ENCODE results near the gene YOD1.

Gene YOD1

GRCh38 chr1:207022996-207023679 lies 27.9 kb downstream of the YOD1 start:
- no peak overlapping the region for H3K4me3 Mint-ChIP-seq
- no peaks in the 10 kb centered on the region for H3K4me1 Mint-ChIP-seq
- CTCF ChIA-PET, result no interaction called here
- H3K27me3 Mint-ChIP-seq, result peaks cover 60% of the 10 kb centered on the region
- DNase-seq, result no peak
- no peak overlapping the region for H3K27ac Mint-ChIP-seq
- no peaks in the 10 kb centered on the region for H3K36me3 Mint-ChIP-seq
- H3K9me3 Mint-ChIP-seq, result no peaks in the 10 kb centered on the region

GRCh38 chr1:207021876-207022596 lies 29.0 kb downstream of the YOD1 start:
- no peak overlapping the region for H3K4me3 Mint-ChIP-seq
- H3K36me3 Mint-ChIP-seq, result no peaks in the 10 kb centered on the region
- CTCF ChIA-PET, result interaction anchor here (0.9 to 1.0 kb wide), 2 partner anchors 10 to 17 kb away, joined by 3 to 4 read pairs; no protein-coding TSS in a partner anchor
- no peak for DNase-seq
- peaks cover 53% of the 10 kb centered on the region for H3K27me3 Mint-ChIP-seq
- H3K9me3 Mint-ChIP-seq, result no peaks in the 10 kb centered on the region
- no peak overlapping the region for H3K27ac Mint-ChIP-seq
- no peaks in the 10 kb centered on the region for H3K4me1 Mint-ChIP-seq

GRCh38 chr1:207021139-207021861 lies 29.7 kb downstream of the YOD1 start:
- Mint-ChIP-seq H3K27ac (no peak overlapping the region), H3K36me3 (no peaks in the 10 kb centered on the region), H3K27me3 (peaks cover 51% of the 10 kb centered on the region), H3K9me3 (no peaks in the 10 kb centered on the region), H3K4me1 (no peaks in the 10 kb centered on the region), H3K4me3 (no peak overlapping the region)
- CTCF ChIA-PET, result interaction anchor here (1.0 to 1.2 kb wide), 2 partner anchors 10 to 17 kb away, joined by 3 read pairs; no protein-coding TSS in a partner anchor
- no peak for DNase-seq

- H3K27me3 Mint-ChIP-seq, result peaks cover 56% of the 10 kb centered on the region
These were observed 30.3 kb downstream of the YOD1 start for GRCh38 chr1:207020709-207021107.

GRCh38 chr1:207020065-207020708 lies 30.8 kb downstream of the YOD1 start:
- H3K4me1 Mint-ChIP-seq, result no peaks in the 10 kb centered on the region
- H3K9me3 Mint-ChIP-seq, result no peaks in the 10 kb centered on the region
- no peak overlapping the region for H3K27ac Mint-ChIP-seq
- DNase-seq, result no peak
- peaks cover 60% of the 10 kb centered on the region for H3K27me3 Mint-ChIP-seq
- CTCF ChIA-PET, result interaction anchor here (0.7 to 1.2 kb wide), 2 partner anchors 16 to 17 kb away, joined by 3 read pairs; no protein-coding TSS in a partner anchor
- H3K4me3 Mint-ChIP-seq, result no peak overlapping the region
- no peaks in the 10 kb centered on the region for H3K36me3 Mint-ChIP-seq

More at GRCh38 chr1:207020709-207021107, 30.3 kb downstream of the YOD1 start:
- no peaks in the 10 kb centered on the region for H3K4me1 Mint-ChIP-seq
- no peak overlapping the region for H3K4me3 Mint-ChIP-seq
- H3K27ac Mint-ChIP-seq, result no peak overlapping the region
- CTCF ChIA-PET, result interaction anchor here (1.2 kb wide), 1 partner anchor 16 kb away, joined by 3 read pairs; no protein-coding TSS in a partner anchor
- H3K9me3 Mint-ChIP-seq, result no peaks in the 10 kb centered on the region
- no peaks in the 10 kb centered on the region for H3K36me3 Mint-ChIP-seq
- no peak for DNase-seq

- no peak overlapping the region for H3K27ac Mint-ChIP-seq
- no peaks in the 10 kb centered on the region for H3K36me3 Mint-ChIP-seq
- no peak overlapping the region for H3K4me3 Mint-ChIP-seq
- H3K4me1 Mint-ChIP-seq, result no peaks in the 10 kb centered on the region
- H3K27me3 Mint-ChIP-seq, result peaks cover 58% of the 10 kb centered on the region
- CTCF ChIA-PET, result interaction anchor here (0.7 kb wide), 1 partner anchor 16 kb away, joined by 3 read pairs; no protein-coding TSS in a partner anchor
- DNase-seq, result no peak
- H3K9me3 Mint-ChIP-seq, result no peaks in the 10 kb centered on the region
These were observed 31.3 kb downstream of the YOD1 start for GRCh38 chr1:207019661-207020060.

GRCh38 chr1:207019161-207019560 lies 31.8 kb downstream of the YOD1 start:
- no peaks in the 10 kb centered on the region for H3K9me3 Mint-ChIP-seq
- CTCF ChIA-PET, result no interaction called here
- DNase-seq, result no peak

GRCh38 chr1:207018707-207019106 lies 32.3 kb downstream of the YOD1 start:
- DNase-seq, result no peak
- CTCF ChIA-PET, result interaction anchor here (1.4 kb wide), 1 partner anchor 13 kb away, joined by 8 read pairs; no protein-coding TSS in a partner anchor
- no peaks in the 10 kb centered on the region for H3K36me3 Mint-ChIP-seq
- peaks cover 61% of the 10 kb centered on the region for H3K27me3 Mint-ChIP-seq
- no peak overlapping the region for H3K4me3 Mint-ChIP-seq
- H3K27ac Mint-ChIP-seq, result no peak overlapping the region
- H3K4me1 Mint-ChIP-seq, result no peaks in the 10 kb centered on the region
- no peaks in the 10 kb centered on the region for H3K9me3 Mint-ChIP-seq

More at GRCh38 chr1:207019161-207019560, 31.8 kb downstream of the YOD1 start:
- Mint-ChIP-seq H3K36me3 (no peaks in the 10 kb centered on the region), H3K4me3 (no peak overlapping the region), H3K27ac (no peak overlapping the region), H3K4me1 (no peaks in the 10 kb centered on the region), H3K27me3 (peaks cover 57% of the 10 kb centered on the region)

- H3K4me1 Mint-ChIP-seq, result no peaks in the 10 kb centered on the region
- H3K27me3 Mint-ChIP-seq, result peaks cover 64% of the 10 kb centered on the region
- no peaks in the 10 kb centered on the region for H3K36me3 Mint-ChIP-seq
- H3K9me3 Mint-ChIP-seq, result no peaks in the 10 kb centered on the region
- CTCF ChIA-PET, result interaction anchor here (1.4 kb wide), 1 partner anchor 12 kb away, joined by 8 read pairs; no protein-coding TSS in a partner anchor
- H3K4me3 Mint-ChIP-seq, result no peak overlapping the region
- H3K27ac Mint-ChIP-seq, result no peak overlapping the region
- DNase-seq, result no peak
These were observed 33.1 kb downstream of the YOD1 start for GRCh38 chr1:207017615-207018559.

GRCh38 chr1:207015791-207016190 lies 35.2 kb downstream of the YOD1 start:
- no peaks in the 10 kb centered on the region for H3K4me1 Mint-ChIP-seq
- no peak overlapping the region for H3K27ac Mint-ChIP-seq
- DNase-seq, result no peak
- no peaks in the 10 kb centered on the region for H3K9me3 Mint-ChIP-seq
- H3K4me3 Mint-ChIP-seq, result no peak overlapping the region
- CTCF ChIA-PET, result interaction anchor here (1.0 to 3.5 kb wide), 2 partner anchors 11 to 484 kb away, joined by 5 to 22 read pairs; no protein-coding TSS in a partner anchor
- H3K36me3 Mint-ChIP-seq, result no peaks in the 10 kb centered on the region
- peaks cover 58% of the 10 kb centered on the region for H3K27me3 Mint-ChIP-seq

GRCh38 chr1:207014728-207015127 lies 36.3 kb downstream of the YOD1 start:
- Mint-ChIP-seq H3K36me3 (no peaks in the 10 kb centered on the region), H3K27ac (no peak overlapping the region), H3K4me3 (no peak overlapping the region), H3K9me3 (no peaks in the 10 kb centered on the region), H3K4me1 (no peaks in the 10 kb centered on the region), H3K27me3 (peaks cover 64% of the 10 kb centered on the region)
- CTCF ChIA-PET, result interaction anchor here (0.7 to 3.5 kb wide), 4 partner anchors 10 to 485 kb away, joined by 3 to 22 read pairs (median 4); no protein-coding TSS in a partner anchor
- DNase-seq, result no peak

GRCh38 chr1:207013321-207014085 lies 37.5 kb downstream of the YOD1 start:
- no peaks in the 10 kb centered on the region for H3K9me3 Mint-ChIP-seq
- peaks cover 64% of the 10 kb centered on the region for H3K27me3 Mint-ChIP-seq
- H3K4me3 Mint-ChIP-seq, result no peak overlapping the region
- DNase-seq, result no peak
- no peaks in the 10 kb centered on the region for H3K36me3 Mint-ChIP-seq
- no peaks in the 10 kb centered on the region for H3K4me1 Mint-ChIP-seq
- no peak overlapping the region for H3K27ac Mint-ChIP-seq
- CTCF ChIA-PET, result interaction anchor here (3.5 kb wide), 1 partner anchor 9 kb away, joined by 22 read pairs; no protein-coding TSS in a partner anchor
